ENCODE results near the gene MTF1.
"Not testable (repeated sequence)": the region's sequence is repeated elsewhere in the genome, so short reads cannot be mapped to it uniquely, and the experiment has no call there.

Gene MTF1

DNA sequence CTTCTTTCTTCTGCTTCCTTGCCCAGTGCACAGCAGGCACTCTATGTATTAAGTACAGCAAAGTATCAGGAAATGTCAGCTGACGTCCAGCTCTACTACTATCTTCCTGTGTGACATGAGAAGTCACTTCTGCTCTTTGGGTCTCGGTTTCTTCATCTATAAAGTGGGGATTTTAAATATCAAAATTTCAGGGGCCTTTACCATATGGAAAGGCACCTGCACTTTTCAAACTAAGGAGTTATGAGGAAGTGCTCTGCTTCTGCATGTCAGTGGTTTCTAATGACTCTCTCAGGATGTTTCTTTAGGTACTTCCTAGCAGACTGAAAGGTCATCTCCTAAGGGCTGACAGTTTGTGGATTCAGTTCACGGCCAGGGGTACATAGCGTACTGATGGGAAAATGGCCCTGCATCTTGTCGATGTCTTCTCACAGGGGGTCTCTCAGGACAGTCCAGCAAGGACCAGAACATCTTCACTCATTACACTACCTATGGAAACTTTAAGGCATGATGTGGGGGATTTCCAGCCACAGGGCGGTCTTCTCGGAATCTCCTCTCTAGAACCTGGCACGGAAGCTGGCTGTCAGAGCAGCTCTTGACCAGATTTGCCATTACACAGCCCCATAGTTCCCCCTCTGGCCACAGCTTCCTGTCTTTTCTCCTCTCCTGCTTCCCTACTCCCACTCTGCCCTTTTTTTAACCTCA lies 42.0 kb upstream of the MTF1 start:
- Mint-ChIP-seq H3K4me1 (no peaks in the 10 kb centered on the region), H3K27me3 (ENCODE audit: low read depth) (no peaks in the 10 kb centered on the region), H3K27ac (no peak overlapping the region), H3K36me3 (ENCODE audit: low read depth) (peaks cover 32% of the 10 kb centered on the region), H3K9me3 (peaks cover 4% of the 10 kb centered on the region), H3K4me3 (no peak overlapping the region)
- TF ChIP-seq, protein P1, sequence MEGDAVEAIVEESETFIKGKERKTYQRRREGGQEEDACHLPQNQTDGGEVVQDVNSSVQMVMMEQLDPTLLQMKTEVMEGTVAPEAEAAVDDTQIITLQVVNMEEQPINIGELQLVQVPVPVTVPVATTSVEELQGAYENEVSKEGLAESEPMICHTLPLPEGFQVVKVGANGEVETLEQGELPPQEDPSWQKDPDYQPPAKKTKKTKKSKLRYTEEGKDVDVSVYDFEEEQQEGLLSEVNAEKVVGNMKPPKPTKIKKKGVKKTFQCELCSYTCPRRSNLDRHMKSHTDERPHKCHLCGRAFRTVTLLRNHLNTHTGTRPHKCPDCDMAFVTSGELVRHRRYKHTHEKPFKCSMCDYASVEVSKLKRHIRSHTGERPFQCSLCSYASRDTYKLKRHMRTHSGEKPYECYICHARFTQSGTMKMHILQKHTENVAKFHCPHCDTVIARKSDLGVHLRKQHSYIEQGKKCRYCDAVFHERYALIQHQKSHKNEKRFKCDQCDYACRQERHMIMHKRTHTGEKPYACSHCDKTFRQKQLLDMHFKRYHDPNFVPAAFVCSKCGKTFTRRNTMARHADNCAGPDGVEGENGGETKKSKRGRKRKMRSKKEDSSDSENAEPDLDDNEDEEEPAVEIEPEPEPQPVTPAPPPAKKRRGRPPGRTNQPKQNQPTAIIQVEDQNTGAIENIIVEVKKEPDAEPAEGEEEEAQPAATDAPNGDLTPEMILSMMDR (IDR thresholded peaks at IDR 0.05; ENCODE audit: unreplicated experiment in 3 of 3) = no peak

DNA sequence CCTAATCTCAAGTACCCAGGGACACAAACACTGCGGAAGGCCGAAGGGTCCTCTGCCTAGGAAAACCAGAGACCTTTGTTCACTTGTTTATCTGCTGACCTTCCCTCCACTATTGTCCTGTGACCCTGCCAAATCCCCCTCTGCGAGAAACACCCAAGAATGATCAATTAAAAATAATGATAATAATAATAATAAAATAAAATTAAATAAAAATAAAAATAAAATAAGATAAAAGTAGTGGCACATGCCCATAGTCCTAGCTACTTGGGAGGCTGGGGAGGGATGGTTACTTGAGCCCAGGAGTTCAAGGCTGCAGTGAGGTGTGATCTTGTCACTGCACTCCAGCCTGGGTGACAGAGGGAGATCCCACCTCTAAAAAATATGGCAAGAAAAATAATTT lies 38.2 kb upstream of the MTF1 start:
- H3K27me3 Mint-ChIP-seq (ENCODE audit: low read depth); H3K4me3 Mint-ChIP-seq; H3K4me1 Mint-ChIP-seq; H3K27ac Mint-ChIP-seq; H3K9me3 Mint-ChIP-seq: not testable (repeated sequence)
- peaks cover 39% of the 10 kb centered on the region for H3K36me3 Mint-ChIP-seq (ENCODE audit: low read depth)

DNA sequence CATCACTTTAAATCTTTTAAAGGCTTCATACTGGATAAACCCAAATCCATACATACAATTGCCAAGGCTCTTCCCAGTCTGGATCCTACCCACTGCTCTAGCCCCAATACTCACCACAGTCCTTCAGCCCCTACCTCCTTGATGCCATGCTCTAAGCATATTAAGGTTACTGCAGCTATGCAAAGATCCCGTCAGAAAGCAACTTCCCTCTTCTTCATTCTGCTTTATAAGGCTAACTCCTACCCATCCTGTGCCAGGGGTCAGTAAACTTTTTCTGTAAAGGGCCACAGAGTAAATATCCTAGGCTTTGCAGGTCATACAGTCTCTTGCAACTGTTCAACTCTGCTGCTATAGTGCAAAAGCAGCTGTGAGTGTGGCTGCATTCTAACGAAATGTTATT lies 34.3 kb upstream of the MTF1 start:
- Mint-ChIP-seq H3K27me3 (ENCODE audit: low read depth) (no peaks in the 10 kb centered on the region), H3K4me1 (peaks cover under 1% of the 10 kb centered on the region), H3K27ac (no peak overlapping the region), H3K4me3 (no peak overlapping the region), H3K9me3 (peaks cover 4% of the 10 kb centered on the region), H3K36me3 (ENCODE audit: low read depth) (peaks cover 32% of the 10 kb centered on the region)
- TF ChIP-seq, protein P1 (IDR thresholded peaks at IDR 0.05; ENCODE audit: unreplicated experiment in 3 of 3) = no peak

DNA sequence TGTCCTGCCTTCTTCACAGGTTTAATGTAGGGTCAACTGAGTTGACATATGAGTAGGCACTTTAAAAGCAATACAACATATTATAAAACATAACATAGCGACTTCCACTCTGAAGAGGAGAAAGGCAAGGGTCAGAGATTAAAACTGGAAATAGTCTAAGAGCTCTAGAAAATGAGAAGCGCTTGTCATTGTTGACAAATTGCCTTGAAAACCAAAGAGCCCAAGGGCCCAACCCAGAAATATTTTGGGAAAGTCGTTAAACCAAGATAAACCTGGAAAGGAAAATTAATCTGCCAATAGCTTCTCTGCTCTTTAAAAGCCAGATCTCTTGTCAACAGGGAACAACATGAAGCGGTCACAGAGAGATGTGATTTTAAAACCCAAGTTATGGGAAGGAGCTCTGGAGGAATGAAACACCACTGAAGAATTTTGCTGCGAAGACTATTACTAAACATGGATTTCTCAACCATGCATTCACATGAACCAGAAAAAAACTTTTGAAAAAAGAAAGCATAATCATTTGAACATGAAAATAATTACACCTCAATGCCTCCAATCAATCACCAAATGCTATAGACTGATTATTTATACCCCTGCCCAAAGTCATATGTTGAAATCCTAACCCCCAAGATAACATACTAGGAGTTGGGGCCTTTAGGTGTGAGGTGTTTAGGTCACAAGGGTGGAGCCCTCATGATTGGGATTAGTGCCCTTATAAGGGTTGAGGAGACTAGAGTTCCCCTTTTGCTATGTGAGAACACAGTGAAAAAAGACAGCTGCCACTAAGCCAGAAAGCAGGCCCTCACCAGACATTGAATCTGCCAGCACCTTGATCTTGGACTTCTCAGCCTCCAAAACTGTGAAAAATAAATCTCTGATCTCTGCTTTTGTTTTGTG lies 33.0 kb upstream of the MTF1 start:
- Mint-ChIP-seq H3K36me3 (ENCODE audit: low read depth) (peaks cover 36% of the 10 kb centered on the region), H3K9me3 (no peaks in the 10 kb centered on the region), H3K4me1 (peaks cover 11% of the 10 kb centered on the region), H3K27ac (no peak overlapping the region), H3K27me3 (ENCODE audit: low read depth) (no peaks in the 10 kb centered on the region), H3K4me3 (no peak overlapping the region)
- TF ChIP-seq, protein P1 (IDR thresholded peaks at IDR 0.05; ENCODE audit: unreplicated experiment in 3 of 3) = no peak

DNA sequence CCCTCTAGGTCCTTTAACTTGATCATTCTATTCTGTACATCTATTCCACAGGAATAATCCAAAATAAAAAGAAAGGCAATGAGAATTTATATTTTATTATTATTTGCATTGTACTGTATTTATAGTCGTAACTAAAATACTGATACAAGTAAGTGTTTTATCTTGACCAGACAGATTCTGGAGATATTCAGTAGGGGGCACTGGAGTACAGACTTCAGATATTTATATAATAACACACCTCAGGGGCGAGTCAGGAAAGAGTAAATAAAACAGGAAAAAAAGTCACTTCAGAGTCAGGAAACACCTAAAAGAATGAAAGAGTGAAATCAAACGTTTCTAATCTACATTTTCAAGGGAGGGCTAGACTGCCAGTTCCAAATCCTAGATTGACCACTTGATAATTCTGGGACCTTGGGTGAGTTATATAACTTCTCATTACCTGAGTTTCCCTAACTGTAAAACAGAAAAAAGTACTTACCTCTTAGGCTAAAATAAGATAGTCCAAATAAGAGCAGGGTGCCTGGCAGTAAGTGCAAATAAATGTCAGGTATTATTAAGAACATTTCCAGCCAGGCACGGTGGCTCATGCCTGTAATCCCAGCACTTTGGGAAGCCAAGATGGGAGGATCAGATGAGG lies 31.1 kb upstream of the MTF1 start:
- TF ChIP-seq, protein P1 (IDR thresholded peaks at IDR 0.05; ENCODE audit: unreplicated experiment in 3 of 3) = peak in 2 of 3 experiments; percentile 35 to 55
- no peak overlapping the region for H3K4me3 Mint-ChIP-seq
- no peaks in the 10 kb centered on the region for H3K9me3 Mint-ChIP-seq
- H3K27me3 Mint-ChIP-seq (ENCODE audit: low read depth) = no peaks in the 10 kb centered on the region
- peaks cover 50% of the 10 kb centered on the region for H3K36me3 Mint-ChIP-seq (ENCODE audit: low read depth)
- H3K27ac Mint-ChIP-seq = no peak overlapping the region
- H3K4me1 Mint-ChIP-seq = peaks cover 11% of the 10 kb centered on the region

DNA sequence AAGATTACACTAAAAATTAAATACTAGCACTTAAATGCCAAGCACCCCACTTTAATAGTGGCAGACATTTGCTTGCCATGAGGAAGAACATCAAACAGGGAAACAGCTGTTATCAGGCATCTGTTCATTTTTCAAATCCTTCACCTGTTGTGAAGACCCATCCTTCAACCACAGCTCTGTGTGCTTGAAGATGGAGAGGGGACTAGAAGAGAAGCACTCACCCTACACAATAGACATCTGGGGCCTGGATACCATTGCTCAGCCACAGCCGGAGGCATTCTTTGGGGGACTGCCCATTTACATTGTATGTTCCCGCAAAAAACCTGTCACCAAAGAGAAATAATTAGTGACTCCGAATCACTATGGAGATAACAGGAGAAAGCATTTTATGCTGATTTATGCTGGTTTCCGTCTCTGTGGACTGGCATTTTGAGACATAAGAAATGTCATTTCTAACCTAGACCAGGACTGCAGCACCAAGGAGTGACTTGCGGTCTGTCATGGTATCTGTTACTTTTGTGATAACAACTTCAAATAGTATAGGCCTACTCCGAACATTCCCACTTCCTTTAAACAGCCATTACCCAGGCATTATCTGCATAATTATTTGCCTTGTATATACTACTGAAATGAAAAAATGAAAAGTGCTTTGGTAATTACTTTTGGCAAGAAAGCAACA lies 28.8 kb upstream of the MTF1 start:
- no peak overlapping the region for H3K4me3 Mint-ChIP-seq
- TF ChIP-seq, protein P1 (IDR thresholded peaks at IDR 0.05; ENCODE audit: unreplicated experiment in 3 of 3) = no peak
- H3K27me3 Mint-ChIP-seq (ENCODE audit: low read depth) = no peaks in the 10 kb centered on the region
- peaks cover 48% of the 10 kb centered on the region for H3K36me3 Mint-ChIP-seq (ENCODE audit: low read depth)
- H3K9me3 Mint-ChIP-seq = no peaks in the 10 kb centered on the region
- peaks cover 11% of the 10 kb centered on the region for H3K4me1 Mint-ChIP-seq
- no peak overlapping the region for H3K27ac Mint-ChIP-seq

Data from nephron (organoid).